Calu3 (cell line): Measurements from ENCODE around the gene CHTF8. TPM values are rescaled to one million over a fixed set of nuclear protein-coding genes. Genes with fewer than 3 reads are reported as not detected.

Source experiments
- BruUV-seq: library from RNA; stranded (reverse); fragments of 400-500 nt; replicated peaks from 2 replicates; lab custom pipeline; 2021; lab: Mats Ljungman, UMichigan
- CTCF ChIA-PET: fragments of 300-600 bp; sonication (Branson Sonifier 250); formaldehyde crosslinking; loops from one replicate; lab custom pipeline; 2022; ENCODE audit warnings: antibody characterized with exemption; lab: Charles Lee
- DNase-seq: peaks from one replicate; pipeline ENCODE4 v3.0.0; 2022
- H3K27ac Mint-ChIP-seq: one replicate; pipeline ENCODE4 v1.8.0; 2022; ENCODE audit warnings: mixed read lengths; ENCODE audit not compliant: unreplicated experiment
- H3K27me3 Mint-ChIP-seq: one replicate; pipeline ENCODE4 v1.8.0; 2022; ENCODE audit warnings: mixed read lengths; ENCODE audit not compliant: unreplicated experiment
- H3K36me3 Mint-ChIP-seq: one replicate; pipeline ENCODE4 v1.8.0; 2022; ENCODE audit warnings: mild to moderate bottlenecking, moderate library complexity, mixed read lengths; ENCODE audit not compliant: insufficient read depth, unreplicated experiment
- H3K4me1 Mint-ChIP-seq: one replicate; pipeline ENCODE4 v1.8.0; 2022; ENCODE audit warnings: mild to moderate bottlenecking, low read depth, mixed read lengths; ENCODE audit not compliant: unreplicated experiment
- H3K4me3 Mint-ChIP-seq: one replicate; pipeline ENCODE4 v1.8.0; 2022; ENCODE audit warnings: mild to moderate bottlenecking, low read depth, moderate library complexity, mixed read lengths; ENCODE audit not compliant: unreplicated experiment
- H3K9me3 Mint-ChIP-seq: one replicate; pipeline ENCODE4 v1.8.0; 2022; ENCODE audit warnings: low read depth, mixed read lengths; ENCODE audit not compliant: unreplicated experiment
- CTCF ChIP-seq: fragments of 200-600 bp; IDR thresholded peaks from one replicate; pipeline ENCODE4 v1.8.0; 2022; ENCODE audit warnings: antibody characterized with exemption; ENCODE audit not compliant: unreplicated experiment
- intact Hi-C: fragments of 100-400 bp; cut with micrococcal nuclease; formaldehyde crosslinking; loops from one replicate; pipeline ENCODE4 v1.10.0; 2022; ENCODE audit not compliant: unreplicated experiment
- total RNA-seq: library from RNA; stranded (reverse); gene quantifications from 2 replicates; pipeline ENCODE4 v1.2.3, GENCODE V29; 2022

Gene CHTF8
- total RNA-seq, 1 experiment from 2014 or later = 146 TPM

- Mint-ChIP-seq H3K36me3 (peaks cover 35% of the 10 kb centered on the region), H3K4me1 (no peaks in the 10 kb centered on the region), H3K27ac (no peak overlapping the region), H3K27me3 (no peaks in the 10 kb centered on the region), H3K9me3 (no peaks in the 10 kb centered on the region), H3K4me3 (no peak overlapping the region)
- DNase-seq = peak; percentile 70
- peak; percentile 83 for TF ChIP-seq CTCF
- no TSS peak for BruUV-seq
- intact Hi-C loops = loop anchor here (1.0 to 10.0 kb wide), 3 partner anchors 222 to 599 kb away; no protein-coding TSS in a partner anchor
- CTCF ChIA-PET = interaction anchor here (0.7 to 2.4 kb wide), 15 partner anchors 10 to 682 kb away, joined by 3 to 10 read pairs (median 4); no protein-coding TSS in a partner anchor
Observed at GRCh38 chr16:69123910-69124309, 8.5 kb downstream of the CHTF8 start.

- no peak overlapping the region for H3K27ac Mint-ChIP-seq
- H3K9me3 Mint-ChIP-seq = no peaks in the 10 kb centered on the region
- BruUV-seq = TSS peak; percentile 24
- peaks cover 42% of the 10 kb centered on the region for H3K36me3 Mint-ChIP-seq
- no peak overlapping the region for H3K4me3 Mint-ChIP-seq
- intact Hi-C loops = loop anchor here (10.0 kb wide), 1 partner anchor 595 kb away; no protein-coding TSS in a partner anchor
- DNase-seq = no peak
- no peaks in the 10 kb centered on the region for H3K4me1 Mint-ChIP-seq
- H3K27me3 Mint-ChIP-seq = no peaks in the 10 kb centered on the region
- CTCF ChIA-PET = interaction anchor here (0.5 kb wide), 1 partner anchor 95 kb away, joined by 3 read pairs; no protein-coding TSS in a partner anchor
- no peak for TF ChIP-seq CTCF
Observed at GRCh38 chr16:69120096-69120664, 12.2 kb downstream of the CHTF8 start.

- Mint-ChIP-seq H3K27me3 (no peaks in the 10 kb centered on the region), H3K4me3 (no peak overlapping the region), H3K4me1 (no peaks in the 10 kb centered on the region), H3K27ac (no peak overlapping the region), H3K9me3 (no peaks in the 10 kb centered on the region), H3K36me3 (peaks cover 46% of the 10 kb centered on the region)
- BruUV-seq = no TSS peak
- TF ChIP-seq CTCF = no peak
- intact Hi-C loops = loop anchor here (10.0 kb wide), 1 partner anchor 415 kb away; no protein-coding TSS in a partner anchor
- CTCF ChIA-PET = no interaction called here
- no peak for DNase-seq
Observed at GRCh38 chr16:69119536-69119935, 12.9 kb downstream of the CHTF8 start.

GRCh38 chr16:69118994-69119393 is 13.4 kb downstream of the CHTF8 start:
- TF ChIP-seq CTCF = no peak
- no TSS peak for BruUV-seq
- Mint-ChIP-seq H3K4me3 (no peak overlapping the region), H3K27me3 (no peaks in the 10 kb centered on the region), H3K9me3 (no peaks in the 10 kb centered on the region), H3K36me3 (peaks cover 52% of the 10 kb centered on the region), H3K27ac (no peak overlapping the region), H3K4me1 (no peaks in the 10 kb centered on the region)
- intact Hi-C loops = loop anchor here (10.0 kb wide), 1 partner anchor 414 kb away; no protein-coding TSS in a partner anchor
- DNase-seq = no peak
- CTCF ChIA-PET = no interaction called here
